HG03457 (cell line): ENCODE results near the gene FNTB.

Experiments used
- ATAC-seq: cut with Tn5 transposase; IDR thresholded peaks from one replicate; pipeline ENCODE4 v1.9.1; 2021; ENCODE audit warnings: moderate number of reproducible peaks; ENCODE audit not compliant: unreplicated experiment

Gene FNTB

GRCh38 chr14:64974563-64974962, 12.1 kb upstream of the FNTB start:
- ATAC-seq, result no peak

GRCh38 chr14:64979336-64980074, 7.2 kb upstream of the FNTB start:
- ATAC-seq, result no peak

- ATAC-seq, result no peak
Observed at GRCh38 chr14:64983439-64984310, 3.0 kb upstream of the FNTB start.

- ATAC-seq, result no peak
Observed at GRCh38 chr14:64987438-64987767, 708 bp downstream of the FNTB start.

GRCh38 chr14:64990296-64990695, 3.6 kb downstream of the FNTB start:
- ATAC-seq, result no peak

- no peak for ATAC-seq
Observed at GRCh38 chr14:64990939-64991338, 4.2 kb downstream of the FNTB start.

GRCh38 chr14:64992328-64992885, 5.7 kb downstream of the FNTB start:
- ATAC-seq, result no peak

GRCh38 chr14:64993266-64993930, 6.7 kb downstream of the FNTB start:
- ATAC-seq, result no peak

- ATAC-seq, result no peak
Observed at GRCh38 chr14:64994540-64994939, 7.8 kb downstream of the FNTB start.

- ATAC-seq, result no peak
Observed at GRCh38 chr14:64995291-64995690, 8.6 kb downstream of the FNTB start.

GRCh38 chr14:64997108-64997794, 10.6 kb downstream of the FNTB start:
- no peak for ATAC-seq

GRCh38 chr14:64998455-64998931, 11.8 kb downstream of the FNTB start:
- no peak for ATAC-seq

- ATAC-seq, result no peak
Observed at GRCh38 chr14:65000898-65001591, 14.3 kb downstream of the FNTB start.

GRCh38 chr14:65001723-65002122, 15.0 kb downstream of the FNTB start:
- no peak for ATAC-seq

GRCh38 chr14:65002586-65003210, 16.0 kb downstream of the FNTB start:
- ATAC-seq, result no peak

GRCh38 chr14:65003394-65003793, 16.7 kb downstream of the FNTB start:
- no peak for ATAC-seq

GRCh38 chr14:65006261-65006721, 19.6 kb downstream of the FNTB start:
- no peak for ATAC-seq

GRCh38 chr14:65007202-65007601, 20.5 kb downstream of the FNTB start:
- ATAC-seq, result no peak

GRCh38 chr14:65010211-65010931, 23.7 kb downstream of the FNTB start:
- ATAC-seq, result no peak
